PFSK-1 (cell line): ENCODE measurements around the gene GARIN5A.

Source experiments
- FOXP2 ChIP-seq: optimal IDR thresholded peaks from 2 replicates; pipeline ENCODE3; 2011; ENCODE audit warnings: borderline replicate concordance, control low read depth, inconsistent platforms; ENCODE audit not compliant: insufficient read depth; ENCODE audit errors: extremely low read length, extremely low read depth
- POLR2AphosphoS5 ChIP-seq: IDR thresholded peaks from 2 replicates; pipeline ENCODE4 v1.6.1; 2012; ENCODE audit warnings: low read depth, mild to moderate bottlenecking, control low read depth, low read length, moderate library complexity
- REST ChIP-seq, 2 experiments: IDR thresholded peaks; 2 replicates each; pipeline versions ENCODE4 v1.6.1 to v1.8.0; 2011 to 2012; ENCODE audit warnings: low read depth in 2 of 2, low read length in 2 of 2, control low read depth in 1 of 2, inconsistent platforms in 1 of 2, mild to moderate bottlenecking in 1 of 2, moderate library complexity in 1 of 2; ENCODE audit not compliant: insufficient read depth in 1 of 2
- SIN3A ChIP-seq: IDR thresholded peaks from 2 replicates; pipeline ENCODE4 v1.6.1; 2012; ENCODE audit warnings: mild to moderate bottlenecking, low read length, moderate library complexity, borderline replicate concordance; ENCODE audit not compliant: insufficient read depth
- TAF1 ChIP-seq: IDR thresholded peaks from 2 replicates; pipeline ENCODE4 v1.6.1; 2012; ENCODE audit warnings: low read length, control low read depth, borderline replicate concordance; ENCODE audit not compliant: insufficient read depth

GRCh38 chr19:50488389-50489194 lies 11.9 kb upstream of the GARIN5A start:
- TF ChIP-seq REST (IDR thresholded peaks at IDR 0.05; ENCODE audit: insufficient read depth in 1 of 2, low read depth in 2 of 2, low read length in 2 of 2) (no peak), POLR2AphosphoS5 (no peak), TAF1 (no peak), SIN3A (no peak), FOXP2 (no peak)
